Measurements from ENCODE around the gene NRIP3. TPM values are rescaled to one million over a fixed set of nuclear protein-coding genes. Genes with fewer than 3 reads are reported as not detected.

The NRIP3 gene
- total RNA-seq, 1 experiment from 2014 or later: 2.1 TPM

DNA sequence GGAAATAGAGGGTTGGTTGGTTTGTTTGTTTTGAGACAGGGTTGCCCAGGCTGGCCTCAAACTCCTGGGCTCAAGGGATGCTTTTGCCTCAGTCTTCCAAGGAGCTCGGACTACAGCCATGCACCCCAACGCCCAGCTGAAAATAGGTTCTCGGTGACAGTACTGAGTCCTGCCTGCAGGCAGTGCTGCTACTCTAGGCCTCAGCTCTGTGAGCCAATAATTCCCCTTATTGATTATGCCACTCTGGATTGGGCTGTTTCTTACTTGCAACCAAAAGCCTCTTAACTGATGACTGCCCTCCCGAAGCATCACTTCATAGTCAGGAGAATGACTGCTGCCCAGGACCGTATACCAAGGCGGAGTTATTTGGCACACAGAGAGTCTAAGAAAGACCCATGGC, 69.9 kb downstream of the NRIP3 start:
- TF ChIP-seq, protein P1, sequence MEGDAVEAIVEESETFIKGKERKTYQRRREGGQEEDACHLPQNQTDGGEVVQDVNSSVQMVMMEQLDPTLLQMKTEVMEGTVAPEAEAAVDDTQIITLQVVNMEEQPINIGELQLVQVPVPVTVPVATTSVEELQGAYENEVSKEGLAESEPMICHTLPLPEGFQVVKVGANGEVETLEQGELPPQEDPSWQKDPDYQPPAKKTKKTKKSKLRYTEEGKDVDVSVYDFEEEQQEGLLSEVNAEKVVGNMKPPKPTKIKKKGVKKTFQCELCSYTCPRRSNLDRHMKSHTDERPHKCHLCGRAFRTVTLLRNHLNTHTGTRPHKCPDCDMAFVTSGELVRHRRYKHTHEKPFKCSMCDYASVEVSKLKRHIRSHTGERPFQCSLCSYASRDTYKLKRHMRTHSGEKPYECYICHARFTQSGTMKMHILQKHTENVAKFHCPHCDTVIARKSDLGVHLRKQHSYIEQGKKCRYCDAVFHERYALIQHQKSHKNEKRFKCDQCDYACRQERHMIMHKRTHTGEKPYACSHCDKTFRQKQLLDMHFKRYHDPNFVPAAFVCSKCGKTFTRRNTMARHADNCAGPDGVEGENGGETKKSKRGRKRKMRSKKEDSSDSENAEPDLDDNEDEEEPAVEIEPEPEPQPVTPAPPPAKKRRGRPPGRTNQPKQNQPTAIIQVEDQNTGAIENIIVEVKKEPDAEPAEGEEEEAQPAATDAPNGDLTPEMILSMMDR (conservative IDR thresholded peaks at IDR 0.05): no peak
- no peak for TF ChIP-seq EZH2 (IDR thresholded peaks at IDR 0.05; ENCODE audit: low read depth)
- no peak overlapping the region for H3K4me2 ChIP-seq
- no TSS peak for BruUV-seq (replicated peaks)
- ChIA-PET POLR2A (ENCODE audit: unreplicated experiment) (no interaction called here), CTCF (no interaction called here)
- 0 out of 2 replicates have a peak, but pooled peaks cover 12% of the 10 kb centered on the region for H3K4me1 ChIP-seq (replicated peaks; ENCODE audit: insufficient read depth)
- H4K20me1 ChIP-seq (ENCODE audit: insufficient read depth): no peaks in the 10 kb centered on the region
- intact Hi-C loops (cut with micrococcal nuclease; ENCODE audit: unreplicated experiment): no loop called here
- H3F3A ChIP-seq (ENCODE audit: insufficient read depth, low read depth): peaks cover 8% of the 10 kb centered on the region; the same call in 1 of the 2 replicates
- H3K27me3 ChIP-seq (ENCODE audit: insufficient read depth, low read depth): no peaks in the 10 kb centered on the region
- H3K9me2 ChIP-seq (ENCODE audit: insufficient read depth): no peaks in the 10 kb centered on the region
- no peaks in the 10 kb centered on the region for H3K36me3 ChIP-seq (ENCODE audit: low read depth)
- no peak overlapping the region for H3K27ac ChIP-seq
- H3K9me3 ChIP-seq (ENCODE audit: insufficient read depth, low read depth): no peaks in the 10 kb centered on the region
- no peak overlapping the region for H3K4me3 ChIP-seq
- H2AFZ ChIP-seq: no peak overlapping the region
- H3K79me2 ChIP-seq (ENCODE audit: low read depth): no peaks in the 10 kb centered on the region
- DNase-seq: no peak

DNA sequence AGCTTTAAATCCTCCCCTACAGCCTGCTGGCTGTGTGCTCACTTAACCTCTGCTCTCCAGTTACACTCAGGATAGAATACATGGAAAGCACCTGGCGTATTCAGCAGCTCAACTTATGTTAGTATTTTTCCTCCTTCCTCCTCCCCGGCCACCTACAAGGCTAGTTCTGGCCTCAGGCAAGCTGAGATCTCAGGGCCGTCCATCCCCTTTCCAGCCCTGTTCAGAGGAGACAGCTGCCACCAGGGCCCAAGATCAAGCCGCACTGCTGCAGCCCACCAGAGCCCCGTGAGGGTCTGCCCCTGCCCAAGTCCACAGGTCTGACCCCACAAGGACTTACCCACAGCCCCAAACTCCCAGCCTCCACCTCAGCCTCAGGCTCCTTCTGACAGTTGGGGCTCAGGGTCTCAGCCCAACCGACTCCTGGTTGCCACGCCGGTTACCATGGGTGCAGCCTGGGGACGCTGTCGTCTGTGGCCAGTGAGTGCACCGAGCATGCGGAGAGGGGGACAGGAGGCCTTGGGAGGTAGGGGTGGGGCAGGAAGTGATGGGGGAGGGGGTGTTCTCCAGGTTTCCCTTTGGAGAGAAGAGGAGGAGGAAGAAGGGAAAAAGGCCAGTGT, 71.1 kb downstream of the NRIP3 start, which contains the start of gene C11orf16:
TSS of gene C11orf16 (minus strand) at position 384 of the 617 bp plus-strand sequence. CDS start 639 bp downstream, outside the sequence.
- no peaks in the 10 kb centered on the region for H3K79me2 ChIP-seq (ENCODE audit: low read depth)
- ChIA-PET POLR2A (ENCODE audit: unreplicated experiment) (no interaction called here), CTCF (no interaction called here)
- H3F3A ChIP-seq (ENCODE audit: insufficient read depth, low read depth): peaks cover 8% of the 10 kb centered on the region; the same call in 1 of the 2 replicates
- intact Hi-C loops (cut with micrococcal nuclease; ENCODE audit: unreplicated experiment): no loop called here
- no peak within 1 kb of the TSS for H3K4me3 ChIP-seq
- no peaks in the 10 kb centered on the region for H3K36me3 ChIP-seq (ENCODE audit: low read depth)
- no peak within 1 kb of the TSS for H3K27ac ChIP-seq
- H3K27me3 ChIP-seq (ENCODE audit: insufficient read depth, low read depth): no peaks in the 10 kb centered on the region
- no peaks in the 10 kb centered on the region for H3K9me3 ChIP-seq (ENCODE audit: insufficient read depth, low read depth)
- H3K4me2 ChIP-seq: no peak within 1 kb of the TSS
- H3K4me1 ChIP-seq (replicated peaks; ENCODE audit: insufficient read depth): 0 out of 2 replicates have a peak, but pooled peaks cover 12% of the 10 kb centered on the region
- H4K20me1 ChIP-seq (ENCODE audit: insufficient read depth): no peaks in the 10 kb centered on the region
- H2AFZ ChIP-seq: no peak within 1 kb of the TSS
- BruUV-seq (replicated peaks): no TSS peak
- DNase-seq: no peak
- TF ChIP-seq, protein P1 (conservative IDR thresholded peaks at IDR 0.05): no peak
- no peak for TF ChIP-seq EZH2 (IDR thresholded peaks at IDR 0.05; ENCODE audit: low read depth)
- no peaks in the 10 kb centered on the region for H3K9me2 ChIP-seq (ENCODE audit: insufficient read depth)

Other genes starting within 250 kb of the NRIP3 start
- 16.7 and 17.7 TPM in 2 replicates for gene AKIP1, start 92.8 kb downstream of the NRIP3 start, total RNA-seq (2021)
- gene C11orf16, start 71.1 kb downstream of the NRIP3 start, total RNA-seq (2021): not detected in 2 replicates
- not detected in 2 replicates for gene ASCL3, start 61.0 kb downstream of the NRIP3 start, total RNA-seq (2021)
- 12.0 and 13.4 TPM in 2 replicates for gene TMEM9B, start 39.6 kb downstream of the NRIP3 start, total RNA-seq (2021)
- gene SCUBE2, start 87.6 kb upstream of the NRIP3 start, total RNA-seq (2021): not detected in 2 replicates